Uterus (tissue), 4 donors: ENCODE measurements around the gene PSENEN. TPM values are rescaled to one million over a fixed set of nuclear protein-coding genes. Genes with fewer than 3 reads are reported as not detected.

Experiments used
- DNase-seq, 2 donors: peaks; one replicate each; pipeline ENCODE4 v3.0.0-alpha.2; 2019 to 2020
- H3K27ac ChIP-seq, 2 donors: fragments of 200-600 bp; sonication (generic); 1 replicate in 1 of 2; 2 replicates in 1 of 2; pipeline ENCODE4 v1.5.1; 2016 to 2018
- H3K27me3 ChIP-seq, 2 donors: fragments of 200-600 bp; sonication (generic); one replicate each; pipeline ENCODE4 v1.5.1; 2018 to 2019; ENCODE audit warnings: control low read depth in 1 of 2
- H3K36me3 ChIP-seq, 2 donors: fragments of 200-600 bp; sonication (generic); one replicate each; pipeline ENCODE4 v1.5.1; 2019; ENCODE audit warnings: control low read depth in 1 of 2
- H3K4me1 ChIP-seq, 2 donors: fragments of 200-600 bp; sonication (generic); one replicate each; pipeline ENCODE4 v1.5.1; 2018 to 2019; ENCODE audit warnings: control low read depth in 1 of 2
- H3K4me3 ChIP-seq, 2 donors: fragments of 200-600 bp; sonication (generic); 1 replicate in 1 of 2; 2 replicates in 1 of 2; pipeline ENCODE4 v1.5.1; 2018 to 2019; ENCODE audit warnings: mild to moderate bottlenecking in 1 of 2
- H3K9me3 ChIP-seq, 2 donors: fragments of 200-600 bp; sonication (generic); one replicate each; pipeline ENCODE4 v1.5.1; 2019; ENCODE audit warnings: control low read depth in 1 of 2
- POLR2A ChIP-seq, 2 donors: fragments of 450-650 bp; IDR thresholded peaks; one replicate each; pipeline ENCODE4 v1.6.1; 2016; ENCODE audit warnings: antibody characterized with exemption in 2 of 2, mild to moderate bottlenecking in 1 of 2, moderate library complexity in 1 of 2
- intact Hi-C: fragments of 100-400 bp; cut with DNase I; formaldehyde crosslinking; loops from one replicate; pipeline ENCODE4 v1.15.1; 2023; ENCODE audit warnings: low total_unique reads
- total RNA-seq, 4 donors: library from RNA; depleted of rRNA in 3 of 4; stranded (reverse); fragments of >200 nt in 3 of 4; gene quantifications; one replicate each; pipeline versions ENCODE4 v1.1.0 to v1.2.4, GENCODE V29; 2014 to 2023
- TF ChIP-seq, protein P1 (sequence below), 4 experiments: fragments of 200-600 bp in 2 of 4; fragments of 450-650 bp in 2 of 4; sonication (generic) in 2 of 4; IDR thresholded peaks; one replicate each; pipeline ENCODE4 v1.5.1; 2016 to 2019; ENCODE audit warnings: antibody characterized with exemption in 4 of 4, mild to moderate bottlenecking in 2 of 4, moderate library complexity in 1 of 4
- donor health status: DM: yes; HTN: yes; CAD: no.

The PSENEN gene
- total RNA-seq, 4 donors from 2014 or later: 5.3 to 37.3 (median 18.8) TPM

DNA sequence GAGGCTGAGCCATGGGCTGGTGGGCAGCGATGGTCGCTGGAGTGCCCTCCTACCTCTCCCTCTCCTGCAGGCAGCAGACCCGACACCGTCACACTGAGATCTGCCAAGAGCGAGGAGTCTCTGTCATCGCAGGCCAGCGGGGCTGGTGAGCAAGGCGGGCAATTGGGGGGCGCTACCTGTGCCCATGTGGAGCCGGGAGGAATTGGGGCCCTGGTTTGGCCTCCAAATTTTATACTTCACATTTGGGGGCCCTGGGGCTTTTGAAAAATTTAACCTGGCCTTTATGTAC lies 39.8 kb downstream of the PSENEN start:
- no peak for TF ChIP-seq POLR2A (IDR thresholded peaks at IDR 0.05)
- TF ChIP-seq, protein P1, sequence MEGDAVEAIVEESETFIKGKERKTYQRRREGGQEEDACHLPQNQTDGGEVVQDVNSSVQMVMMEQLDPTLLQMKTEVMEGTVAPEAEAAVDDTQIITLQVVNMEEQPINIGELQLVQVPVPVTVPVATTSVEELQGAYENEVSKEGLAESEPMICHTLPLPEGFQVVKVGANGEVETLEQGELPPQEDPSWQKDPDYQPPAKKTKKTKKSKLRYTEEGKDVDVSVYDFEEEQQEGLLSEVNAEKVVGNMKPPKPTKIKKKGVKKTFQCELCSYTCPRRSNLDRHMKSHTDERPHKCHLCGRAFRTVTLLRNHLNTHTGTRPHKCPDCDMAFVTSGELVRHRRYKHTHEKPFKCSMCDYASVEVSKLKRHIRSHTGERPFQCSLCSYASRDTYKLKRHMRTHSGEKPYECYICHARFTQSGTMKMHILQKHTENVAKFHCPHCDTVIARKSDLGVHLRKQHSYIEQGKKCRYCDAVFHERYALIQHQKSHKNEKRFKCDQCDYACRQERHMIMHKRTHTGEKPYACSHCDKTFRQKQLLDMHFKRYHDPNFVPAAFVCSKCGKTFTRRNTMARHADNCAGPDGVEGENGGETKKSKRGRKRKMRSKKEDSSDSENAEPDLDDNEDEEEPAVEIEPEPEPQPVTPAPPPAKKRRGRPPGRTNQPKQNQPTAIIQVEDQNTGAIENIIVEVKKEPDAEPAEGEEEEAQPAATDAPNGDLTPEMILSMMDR (IDR thresholded peaks at IDR 0.05): no peak
- intact Hi-C loops: loop anchor here (10.0 kb wide), 1 partner anchor 150 kb away; the partner anchor contains the start of gene LRFN3
- H3K4me3 ChIP-seq: no peak overlapping the region
- DNase-seq: no peak
- no peaks in the 10 kb centered on the region for H3K27me3 ChIP-seq
- H3K36me3 ChIP-seq: no peaks in the 10 kb centered on the region
- no peaks in the 10 kb centered on the region for H3K4me1 ChIP-seq
- no peaks in the 10 kb centered on the region for H3K9me3 ChIP-seq
- H3K27ac ChIP-seq: no peak overlapping the region

DNA sequence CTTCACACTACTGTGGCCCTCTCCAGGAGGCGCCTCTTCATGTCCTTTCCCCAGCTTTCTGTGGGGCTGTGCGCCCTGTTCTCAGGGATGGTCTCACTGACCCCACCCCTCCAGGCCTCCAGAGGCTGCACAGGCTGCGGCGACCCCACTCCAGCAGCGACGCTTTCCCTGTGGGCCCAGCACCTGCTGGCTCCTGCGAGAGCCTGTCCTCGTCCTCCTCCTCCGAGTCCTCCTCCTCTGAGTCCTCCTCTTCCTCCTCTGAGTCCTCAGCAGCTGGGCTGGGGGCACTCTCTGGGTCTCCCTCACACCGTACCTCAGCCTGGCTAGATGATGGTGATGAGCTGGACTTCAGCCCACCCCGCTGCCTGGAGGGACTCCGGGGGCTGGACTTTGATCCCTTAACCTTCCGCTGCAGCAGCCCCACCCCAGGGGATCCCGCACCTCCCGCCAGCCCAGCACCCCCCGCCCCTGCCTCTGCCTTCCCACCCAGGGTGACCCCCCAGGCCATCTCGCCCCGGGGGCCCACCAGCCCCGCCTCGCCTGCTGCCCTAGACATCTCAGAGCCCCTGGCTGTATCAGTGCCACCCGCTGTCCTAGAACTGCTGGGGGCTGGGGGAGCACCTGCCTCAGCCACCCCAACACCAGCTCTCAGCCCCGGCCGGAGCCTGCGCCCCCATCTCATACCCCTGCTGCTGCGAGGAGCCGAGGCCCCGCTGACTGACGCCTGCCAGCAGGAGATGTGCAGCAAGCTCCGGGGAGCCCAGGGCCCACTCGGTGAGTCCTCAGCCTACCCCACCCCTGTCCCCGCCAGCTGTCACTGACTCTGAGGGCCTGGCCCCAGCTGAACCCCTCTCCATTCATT lies 41.1 kb downstream of the PSENEN start:
- intact Hi-C loops: loop anchor here (10.0 kb wide), 1 partner anchor 148 kb away; the partner anchor contains the start of gene LRFN3
- TF ChIP-seq POLR2A (IDR thresholded peaks at IDR 0.05): no peak
- TF ChIP-seq, protein P1 (IDR thresholded peaks at IDR 0.05): no peak
- DNase-seq: no peak

GRCh38 chr19:35787227-35787799 lies 41.9 kb downstream of the PSENEN start:
- H3K4me3 ChIP-seq: no peak overlapping the region
- intact Hi-C loops: loop anchor here (10.0 kb wide), 1 partner anchor 147 kb away; the partner anchor contains the start of gene LRFN3
- no peaks in the 10 kb centered on the region for H3K9me3 ChIP-seq
- no peak for DNase-seq
- H3K27me3 ChIP-seq: no peaks in the 10 kb centered on the region
- H3K36me3 ChIP-seq: no peaks in the 10 kb centered on the region
- TF ChIP-seq, protein P1 (IDR thresholded peaks at IDR 0.05): no peak
- TF ChIP-seq POLR2A (IDR thresholded peaks at IDR 0.05): no peak
- H3K27ac ChIP-seq: no peak overlapping the region
- no peaks in the 10 kb centered on the region for H3K4me1 ChIP-seq

More for the DNA sequence above, 41.1 kb downstream of the PSENEN start:
- no peaks in the 10 kb centered on the region for H3K36me3 ChIP-seq
- H3K4me3 ChIP-seq: no peak overlapping the region
- H3K4me1 ChIP-seq: no peaks in the 10 kb centered on the region
- no peaks in the 10 kb centered on the region for H3K27me3 ChIP-seq
- H3K27ac ChIP-seq: no peak overlapping the region
- H3K9me3 ChIP-seq: no peaks in the 10 kb centered on the region

- no peak for DNase-seq
- TF ChIP-seq POLR2A (IDR thresholded peaks at IDR 0.05): no peak
- TF ChIP-seq, protein P1 (IDR thresholded peaks at IDR 0.05): no peak
- Histone ChIP-seq H3K27me3 (no peaks in the 10 kb centered on the region), H3K4me1 (no peaks in the 10 kb centered on the region), H3K9me3 (no peaks in the 10 kb centered on the region), H3K27ac (no peak overlapping the region), H3K4me3 (no peak overlapping the region), H3K36me3 (no peaks in the 10 kb centered on the region)
- intact Hi-C loops: loop anchor here (10.0 kb wide), 1 partner anchor 146 kb away; the partner anchor contains the start of gene LRFN3
Observed at GRCh38 chr19:35788205-35788960, 42.9 kb downstream of the PSENEN start.
